Suprapubic skin (tissue), 4 donors: ENCODE measurements around the gene DRD1. TPM values are rescaled to one million over a fixed set of nuclear protein-coding genes. Genes with fewer than 3 reads are reported as not detected.

Experiments used
- DNase-seq, 2 donors: peaks; one replicate each; pipeline ENCODE4 v3.0.0-alpha.2; 2019; ENCODE audit warnings: low spot score in 2 of 2
- H3K27ac ChIP-seq: fragments of 200-600 bp; sonication (generic); one replicate; pipeline ENCODE4 v1.5.1; 2019
- H3K27me3 ChIP-seq: fragments of 200-600 bp; sonication (generic); one replicate; pipeline ENCODE4 v1.5.1; 2019
- H3K36me3 ChIP-seq: fragments of 200-600 bp; sonication (generic); one replicate; pipeline ENCODE4 v1.5.1; 2019
- H3K4me1 ChIP-seq: fragments of 200-600 bp; sonication (generic); one replicate; pipeline ENCODE4 v1.5.1; 2019
- H3K4me3 ChIP-seq: fragments of 200-600 bp; sonication (generic); one replicate; pipeline ENCODE4 v1.5.1; 2019; ENCODE audit warnings: mild to moderate bottlenecking
- H3K9me3 ChIP-seq: fragments of 200-600 bp; sonication (generic); one replicate; pipeline ENCODE4 v1.5.1; 2019
- EP300 ChIP-seq: sonication (generic); formaldehyde crosslinking; IDR thresholded peaks from one replicate; pipeline ENCODE4 v1.6.1; 2017; ENCODE audit warnings: antibody characterized with exemption
- POLR2A ChIP-seq, 2 donors: fragments of 450-650 bp; IDR thresholded peaks; one replicate each; pipeline ENCODE4 v1.6.1; 2017; ENCODE audit warnings: antibody characterized with exemption in 2 of 2, mild to moderate bottlenecking in 2 of 2, moderate library complexity in 2 of 2
- POLR2AphosphoS5 ChIP-seq, 3 donors: sonication (generic); formaldehyde crosslinking; IDR thresholded peaks; one replicate each; pipeline ENCODE4 v1.6.1; 2017; ENCODE audit warnings: antibody characterized with exemption in 3 of 3
- WGBS: methylation state at CpG from one replicate; pipeline ENCODE4 v1.1.5; 2018; 5-methylcytosine and 5-hydroxymethylcytosine counted together
- total RNA-seq, 4 donors: library from RNA; depleted of rRNA; stranded (reverse); fragments of >200 nt; gene quantifications; one replicate each; pipeline ENCODE4 v1.1.0, GENCODE V29; 2016
- TF ChIP-seq, protein P1 (sequence below), 2 donors: fragments of 200-600 bp in 1 of 2; fragments of 450-650 bp in 1 of 2; sonication (generic) in 1 of 2; IDR thresholded peaks; one replicate each; pipeline ENCODE4 v1.5.1; 2016 to 2019; ENCODE audit warnings: antibody characterized with exemption in 2 of 2, mild to moderate bottlenecking in 1 of 2, moderate library complexity in 1 of 2

Gene DRD1
- total RNA-seq, 4 donors from 2014 or later: 0.42 TPM; not detected in 3

DNA sequence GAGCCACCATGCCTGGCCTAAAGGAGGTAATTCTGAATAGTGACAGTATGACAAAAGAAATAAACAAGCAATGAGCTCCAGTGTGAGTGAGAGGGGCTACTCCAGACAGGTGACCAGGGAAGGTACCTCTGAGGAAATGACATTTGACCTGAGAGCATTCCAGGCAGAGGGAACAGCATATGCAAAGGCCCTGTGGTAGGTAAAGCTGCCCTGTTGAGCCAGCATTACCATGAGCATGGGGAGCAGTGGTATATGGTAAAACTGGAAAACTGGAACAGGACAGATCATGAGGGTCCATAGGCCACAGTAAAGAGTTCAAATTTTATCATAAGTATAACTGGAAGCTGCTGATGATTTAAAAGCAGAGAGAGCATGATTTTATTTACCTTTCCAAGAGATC is 28.4 kb upstream of the DRD1 start:
- TF ChIP-seq POLR2A (IDR thresholded peaks at IDR 0.05) (no peak), EP300 (no peak), POLR2AphosphoS5 (IDR thresholded peaks at IDR 0.05) (no peak)
- TF ChIP-seq, protein P1, sequence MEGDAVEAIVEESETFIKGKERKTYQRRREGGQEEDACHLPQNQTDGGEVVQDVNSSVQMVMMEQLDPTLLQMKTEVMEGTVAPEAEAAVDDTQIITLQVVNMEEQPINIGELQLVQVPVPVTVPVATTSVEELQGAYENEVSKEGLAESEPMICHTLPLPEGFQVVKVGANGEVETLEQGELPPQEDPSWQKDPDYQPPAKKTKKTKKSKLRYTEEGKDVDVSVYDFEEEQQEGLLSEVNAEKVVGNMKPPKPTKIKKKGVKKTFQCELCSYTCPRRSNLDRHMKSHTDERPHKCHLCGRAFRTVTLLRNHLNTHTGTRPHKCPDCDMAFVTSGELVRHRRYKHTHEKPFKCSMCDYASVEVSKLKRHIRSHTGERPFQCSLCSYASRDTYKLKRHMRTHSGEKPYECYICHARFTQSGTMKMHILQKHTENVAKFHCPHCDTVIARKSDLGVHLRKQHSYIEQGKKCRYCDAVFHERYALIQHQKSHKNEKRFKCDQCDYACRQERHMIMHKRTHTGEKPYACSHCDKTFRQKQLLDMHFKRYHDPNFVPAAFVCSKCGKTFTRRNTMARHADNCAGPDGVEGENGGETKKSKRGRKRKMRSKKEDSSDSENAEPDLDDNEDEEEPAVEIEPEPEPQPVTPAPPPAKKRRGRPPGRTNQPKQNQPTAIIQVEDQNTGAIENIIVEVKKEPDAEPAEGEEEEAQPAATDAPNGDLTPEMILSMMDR (IDR thresholded peaks at IDR 0.05): no peak
- DNase-seq: no peak
- no peak overlapping the region for H3K4me3 ChIP-seq
- peaks cover 11% of the 10 kb centered on the region for H3K4me1 ChIP-seq
- H3K9me3 ChIP-seq: no peaks in the 10 kb centered on the region
- H3K36me3 ChIP-seq: no peaks in the 10 kb centered on the region
- peaks cover 3% of the 10 kb centered on the region for H3K27me3 ChIP-seq
- no peak overlapping the region for H3K27ac ChIP-seq

DNA sequence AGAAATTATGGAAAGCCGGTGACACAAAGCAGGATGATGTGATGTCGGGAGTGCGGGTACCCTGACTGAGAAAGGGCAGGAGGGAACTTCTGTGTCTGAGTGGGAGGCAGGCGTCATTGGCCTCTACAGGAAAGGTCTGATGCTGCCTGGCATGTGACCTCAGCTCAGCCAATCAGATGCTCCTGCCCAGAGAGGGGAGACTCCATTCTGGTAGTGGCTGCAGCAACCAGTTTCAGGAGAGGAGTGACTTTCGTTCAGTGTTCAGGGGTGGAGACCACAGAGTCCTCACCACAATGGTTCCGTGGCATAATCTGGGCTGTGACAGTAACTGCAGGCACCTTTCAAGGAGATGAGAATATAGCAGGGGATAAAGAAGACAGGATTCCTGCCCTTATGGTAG is 27.6 kb upstream of the DRD1 start:
- 53% methylated on average over 6 of the region's 6 CpGs for WGBS
- H3K27ac ChIP-seq: no peak overlapping the region
- H3K4me3 ChIP-seq: no peak overlapping the region

GRCh38 chr5:175471196-175471595 is 27.2 kb upstream of the DRD1 start:
- H3K4me1 ChIP-seq: peaks cover 9% of the 10 kb centered on the region

More for the DNA sequence above, 27.6 kb upstream of the DRD1 start:
- DNase-seq: no peak
- no peaks in the 10 kb centered on the region for H3K36me3 ChIP-seq
- TF ChIP-seq, protein P1 (IDR thresholded peaks at IDR 0.05): no peak
- TF ChIP-seq POLR2A (IDR thresholded peaks at IDR 0.05) (no peak), EP300 (no peak), POLR2AphosphoS5 (IDR thresholded peaks at IDR 0.05) (no peak)
- H3K9me3 ChIP-seq: no peaks in the 10 kb centered on the region
- H3K4me1 ChIP-seq: peaks cover 10% of the 10 kb centered on the region
- peaks cover 3% of the 10 kb centered on the region for H3K27me3 ChIP-seq

GRCh38 chr5:175470781-175471180 is 26.8 kb upstream of the DRD1 start:
- TF ChIP-seq, protein P1 (IDR thresholded peaks at IDR 0.05): no peak
- TF ChIP-seq POLR2A (IDR thresholded peaks at IDR 0.05) (no peak), EP300 (no peak), POLR2AphosphoS5 (IDR thresholded peaks at IDR 0.05) (no peak)
- H3K9me3 ChIP-seq: no peaks in the 10 kb centered on the region

More at GRCh38 chr5:175471196-175471595, 27.2 kb upstream of the DRD1 start:
- Histone ChIP-seq H3K36me3 (no peaks in the 10 kb centered on the region), H3K27ac (no peak overlapping the region), H3K4me3 (no peak overlapping the region), H3K9me3 (no peaks in the 10 kb centered on the region), H3K27me3 (peaks cover 3% of the 10 kb centered on the region)
- no peak for DNase-seq
- TF ChIP-seq POLR2A (IDR thresholded peaks at IDR 0.05) (no peak), EP300 (no peak), POLR2AphosphoS5 (IDR thresholded peaks at IDR 0.05) (no peak)
- TF ChIP-seq, protein P1 (IDR thresholded peaks at IDR 0.05): no peak
- 75% methylated on average over 6 of the region's 6 CpGs for WGBS

DNA sequence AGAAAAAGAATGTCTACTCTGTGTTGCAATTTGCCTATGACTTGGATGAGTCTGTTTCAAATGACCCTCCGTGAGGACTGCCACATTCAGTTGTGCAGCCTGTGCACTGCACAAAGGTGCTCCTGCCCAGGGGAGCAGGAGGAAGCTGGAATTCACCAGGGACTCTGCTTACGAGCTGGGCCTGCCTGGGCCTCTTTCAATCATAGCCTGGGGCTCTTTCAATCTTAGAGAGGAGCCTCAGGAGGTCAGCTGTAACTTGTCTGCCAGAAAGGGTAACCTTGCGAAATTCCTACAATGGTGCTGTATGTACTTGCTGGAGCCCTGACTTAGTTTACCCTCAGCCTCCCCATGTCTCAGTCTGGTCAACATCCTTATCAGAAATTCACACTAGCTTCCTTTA is 25.9 kb upstream of the DRD1 start:
- no peak overlapping the region for H3K27ac ChIP-seq
- DNase-seq: no peak
- peaks cover 12% of the 10 kb centered on the region for H3K4me1 ChIP-seq
- TF ChIP-seq, protein P1 (IDR thresholded peaks at IDR 0.05): no peak
- TF ChIP-seq POLR2A (IDR thresholded peaks at IDR 0.05) (no peak), EP300 (no peak), POLR2AphosphoS5 (IDR thresholded peaks at IDR 0.05) (no peak)
- H3K36me3 ChIP-seq: no peaks in the 10 kb centered on the region
- peaks cover 3% of the 10 kb centered on the region for H3K27me3 ChIP-seq
- no peak overlapping the region for H3K4me3 ChIP-seq
- H3K9me3 ChIP-seq: no peaks in the 10 kb centered on the region
- WGBS: 49% methylated on average over 3 of the region's 3 CpGs

More at GRCh38 chr5:175470781-175471180, 26.8 kb upstream of the DRD1 start:
- peaks cover 12% of the 10 kb centered on the region for H3K4me1 ChIP-seq
- H3K4me3 ChIP-seq: no peak overlapping the region
- H3K27ac ChIP-seq: no peak overlapping the region
- WGBS: 52% methylated on average over 5 of the region's 5 CpGs
- DNase-seq: no peak
- no peaks in the 10 kb centered on the region for H3K36me3 ChIP-seq
- H3K27me3 ChIP-seq: peaks cover 3% of the 10 kb centered on the region
